Psoas muscle (tissue), 8 donors: Measurements from ENCODE around the gene HAS3. TPM values are rescaled to one million over a fixed set of nuclear protein-coding genes. Genes with fewer than 3 reads are reported as not detected.

Experiments
- ATAC-seq, 4 donors: fragments of 200-7000 bp; cut with Tn5 transposase; one replicate each; pipeline ENCODE4 v1.9.1; 2020; ENCODE audit warnings: moderate library complexity in 3 of 4, mild to moderate bottlenecking in 2 of 4
- DNase-seq, 2 donors: peaks; one replicate each; pipeline ENCODE4 v3.0.0-alpha.2; 2020
- H3K27ac ChIP-seq: fragments of 200-600 bp; one replicate; pipeline ENCODE4 v1.8.0; 2022
- H3K27me3 ChIP-seq, 3 donors: fragments of 200-600 bp in 1 of 3; one replicate each; pipeline versions ENCODE4 v1.6.1 to v1.8.0; 2013 to 2022; ENCODE audit warnings: low read length in 2 of 3, mild to moderate bottlenecking in 2 of 3, moderate library complexity in 1 of 3; ENCODE audit not compliant: insufficient read depth in 3 of 3
- H3K36me3 ChIP-seq, 2 donors: fragments of 200-600 bp in 1 of 2; one replicate each; pipeline versions ENCODE4 v1.6.1 to v1.8.0; 2013 to 2022; ENCODE audit warnings: low read depth in 1 of 2, mild to moderate bottlenecking in 1 of 2, moderate library complexity in 1 of 2; ENCODE audit not compliant: insufficient read depth in 1 of 2
- H3K4me1 ChIP-seq: fragments of 200-600 bp; one replicate; pipeline ENCODE4 v1.8.0; 2022
- H3K4me3 ChIP-seq: fragments of 200-600 bp; one replicate; pipeline ENCODE4 v1.8.0; 2022; ENCODE audit warnings: mild to moderate bottlenecking
- H3K9me3 ChIP-seq: fragments of 200-600 bp; one replicate; pipeline ENCODE4 v1.8.0; 2022
- WGBS, 3 donors: extraction: QIAGEN DNeasy Blood & Tissue Kit; methylation state at CpG; one replicate each; pipeline versions ENCODE4 v1.1.6 to v1.1.7; 2013; 5-methylcytosine and 5-hydroxymethylcytosine counted together
- intact Hi-C, 2 donors: fragments of 100-400 bp; cut with DNase I; formaldehyde crosslinking; loops; one replicate each; pipeline versions ENCODE4 v1.11.0 to v1.14.2; 2022
- polyA plus RNA-seq, 3 donors: library from polyadenylated mRNA; stranded (reverse); fragments of 200-250 nt; gene quantifications; one replicate each; pipeline ENCODE4 v1.2.3, GENCODE V29; 2013
- total RNA-seq, 4 donors: library from RNA; stranded (reverse); fragmentation: NEBNext Ultra II Directional in 2 of 4; extraction: Animal tissue kit (Norgen Biotek cat#: 25700) in 2 of 4; gene quantifications; one replicate each; pipeline versions ENCODE4 v1.2.1 to v1.2.4, GENCODE V29; 2021 to 2023
- TF ChIP-seq, protein P1 (sequence below): fragments of 200-600 bp; IDR thresholded peaks from one replicate; pipeline ENCODE4 v1.8.0; 2022; ENCODE audit warnings: antibody characterized with exemption
- donor health status: healthy with polysubstance abuse.
- donor health status: DM: no; HTN: no; CAD: no; lungs with moderate emphysema.
- donor health status: Bipolar disorder and iron deficiency.
- donor health status: healthy.
- donor health status: DM: yes; HTN: yes; CAD: no.
- donor health status: DM: no; HTN: no; CAD: no.
- donor health status: DM: no; HTN: no; CAD: no.
- donor health status: DM: yes; HTN: yes; CAD: no.

The HAS3 gene
- total and polyA plus RNA-seq, 7 donors = 0.40 to 1.8 (median 0.86) TPM

- Histone ChIP-seq H3K27me3 (no peaks in the 10 kb centered on the region), H3K4me3 (no peak overlapping the region), H3K36me3 (no peaks in the 10 kb centered on the region), H3K4me1 (no peaks in the 10 kb centered on the region), H3K9me3 (no peaks in the 10 kb centered on the region), H3K27ac (no peak overlapping the region)
- 63 to 72% (median 65%) methylated on average over 2 of the region's 2 CpGs for WGBS, 3 donors
- DNase-seq (no peak), ATAC-seq (no peak)
- TF ChIP-seq, protein P1, sequence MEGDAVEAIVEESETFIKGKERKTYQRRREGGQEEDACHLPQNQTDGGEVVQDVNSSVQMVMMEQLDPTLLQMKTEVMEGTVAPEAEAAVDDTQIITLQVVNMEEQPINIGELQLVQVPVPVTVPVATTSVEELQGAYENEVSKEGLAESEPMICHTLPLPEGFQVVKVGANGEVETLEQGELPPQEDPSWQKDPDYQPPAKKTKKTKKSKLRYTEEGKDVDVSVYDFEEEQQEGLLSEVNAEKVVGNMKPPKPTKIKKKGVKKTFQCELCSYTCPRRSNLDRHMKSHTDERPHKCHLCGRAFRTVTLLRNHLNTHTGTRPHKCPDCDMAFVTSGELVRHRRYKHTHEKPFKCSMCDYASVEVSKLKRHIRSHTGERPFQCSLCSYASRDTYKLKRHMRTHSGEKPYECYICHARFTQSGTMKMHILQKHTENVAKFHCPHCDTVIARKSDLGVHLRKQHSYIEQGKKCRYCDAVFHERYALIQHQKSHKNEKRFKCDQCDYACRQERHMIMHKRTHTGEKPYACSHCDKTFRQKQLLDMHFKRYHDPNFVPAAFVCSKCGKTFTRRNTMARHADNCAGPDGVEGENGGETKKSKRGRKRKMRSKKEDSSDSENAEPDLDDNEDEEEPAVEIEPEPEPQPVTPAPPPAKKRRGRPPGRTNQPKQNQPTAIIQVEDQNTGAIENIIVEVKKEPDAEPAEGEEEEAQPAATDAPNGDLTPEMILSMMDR = no peak
- intact Hi-C loops = no loop called here
These were observed 32.8 kb upstream of the HAS3 start for GRCh38 chr16:69072640-69072974.

DNA sequence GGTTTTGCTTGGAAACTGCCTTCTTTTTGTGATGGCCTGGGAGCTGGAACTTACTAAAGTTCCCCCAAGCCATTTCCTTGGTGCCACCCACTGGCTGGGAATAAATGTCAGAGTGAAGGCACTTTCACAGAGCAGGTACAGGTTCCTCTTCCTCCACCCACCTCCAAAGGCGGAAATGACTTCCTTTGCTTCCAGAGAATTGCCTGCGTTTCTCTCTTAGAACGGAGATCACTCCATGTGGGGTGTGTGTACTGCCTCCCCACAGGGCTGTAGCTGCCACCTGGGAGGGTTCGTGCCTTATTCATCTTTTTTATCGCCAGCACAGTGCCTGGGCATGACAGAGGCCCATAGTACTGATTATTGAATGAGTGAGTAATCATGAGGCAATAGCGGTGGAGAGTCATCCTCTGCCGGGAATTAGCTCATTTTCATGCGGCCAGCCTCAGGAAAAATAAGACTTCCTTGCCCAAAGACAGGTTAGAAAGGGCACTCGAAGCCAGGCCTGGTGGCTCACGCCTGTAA is 32.2 kb upstream of the HAS3 start:
- no peaks in the 10 kb centered on the region for H3K27me3 ChIP-seq
- no peak overlapping the region for H3K27ac ChIP-seq
- 78 to 82% (median 79%) methylated on average over 10 of the region's 10 CpGs for WGBS, 3 donors
- no peaks in the 10 kb centered on the region for H3K4me1 ChIP-seq
- no peaks in the 10 kb centered on the region for H3K36me3 ChIP-seq
- DNase-seq (no peak), ATAC-seq (no peak)
- TF ChIP-seq, protein P1 = no peak
- intact Hi-C loops = no loop called here
- H3K4me3 ChIP-seq = no peak overlapping the region
- H3K9me3 ChIP-seq = no peaks in the 10 kb centered on the region

DNA sequence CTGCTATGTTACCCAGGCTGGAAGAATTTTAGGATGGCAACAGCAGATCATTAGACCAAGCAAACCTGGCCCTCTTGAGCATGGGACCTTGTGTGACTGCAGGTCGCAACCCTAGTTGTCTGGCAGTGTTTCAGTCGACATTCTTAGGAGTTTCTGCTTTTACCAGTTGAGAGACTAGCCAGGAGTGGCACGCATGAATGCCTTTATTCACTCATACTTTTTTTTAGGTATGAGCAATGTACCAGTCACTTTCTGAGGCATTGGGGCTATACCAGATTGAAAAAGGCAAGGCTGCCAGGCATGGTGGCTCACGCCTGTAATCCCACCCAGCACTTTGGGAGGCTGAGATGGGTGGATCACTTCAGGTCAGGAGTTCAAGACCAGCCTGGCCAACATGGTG is 28.2 kb upstream of the HAS3 start:
- Histone ChIP-seq H3K9me3 (no peaks in the 10 kb centered on the region), H3K4me3 (no peak overlapping the region), H3K27me3 (no peaks in the 10 kb centered on the region), H3K4me1 (no peaks in the 10 kb centered on the region), H3K27ac (no peak overlapping the region), H3K36me3 (no peaks in the 10 kb centered on the region)
- intact Hi-C loops = no loop called here
- TF ChIP-seq, protein P1 = no peak
- peak in 3 of 4 donors; percentile 62 to 69 (median 67) for ATAC-seq
- no peak for DNase-seq
- WGBS, 3 donors = 69 to 91% (median 83%) methylated on average over 4 of the region's 4 CpGs

GRCh38 chr16:69078073-69078472 is 27.4 kb upstream of the HAS3 start:
- TF ChIP-seq, protein P1 = no peak
- Histone ChIP-seq H3K9me3 (no peaks in the 10 kb centered on the region), H3K27me3 (no peaks in the 10 kb centered on the region), H3K36me3 (no peaks in the 10 kb centered on the region), H3K4me3 (no peak overlapping the region), H3K27ac (no peak overlapping the region), H3K4me1 (no peaks in the 10 kb centered on the region)
- 76 to 85% (median 77%) methylated on average over 7 of the region's 7 CpGs for WGBS, 3 donors
- ATAC-seq (no peak), DNase-seq (no peak)
- intact Hi-C loops = no loop called here

DNA sequence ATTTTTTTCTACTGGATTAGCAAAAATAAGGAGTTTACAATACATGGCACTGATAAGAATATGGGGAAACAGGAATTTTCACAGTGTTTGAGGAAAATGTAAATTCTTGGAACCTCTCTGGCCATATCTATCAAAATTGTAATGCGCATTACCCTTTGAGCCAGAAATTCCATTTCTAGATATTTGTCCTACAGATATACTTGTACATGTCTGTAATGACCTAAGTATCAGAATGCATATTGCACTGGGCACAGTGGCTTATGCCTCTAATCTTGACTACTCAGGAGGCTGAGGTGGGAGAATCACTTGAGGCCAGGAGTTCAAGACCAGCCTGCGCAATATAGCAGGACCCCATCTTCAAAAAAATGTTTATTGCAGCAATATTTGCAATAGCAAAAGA is 25.8 kb upstream of the HAS3 start:
- no peak for ATAC-seq
- no peaks in the 10 kb centered on the region for H3K27me3 ChIP-seq
- WGBS, 3 donors = 98 to 99% (median 99%) methylated on average over 2 of the region's 2 CpGs
- H3K9me3 ChIP-seq = no peaks in the 10 kb centered on the region
- H3K4me1 ChIP-seq = no peaks in the 10 kb centered on the region
- TF ChIP-seq, protein P1 = no peak
- peaks cover 0 to 13% of the 10 kb centered on the region in 2 donors for H3K36me3 ChIP-seq
- no peak overlapping the region for H3K4me3 ChIP-seq
- DNase-seq = no peak
- no peak overlapping the region for H3K27ac ChIP-seq
- intact Hi-C loops = no loop called here
